ENCODE results near the gene SPRTN. TPM values are rescaled to one million over a fixed set of nuclear protein-coding genes. Genes with fewer than 3 reads are reported as not detected.

Gene SPRTN
- total and polyA plus RNA-seq, 2 experiments from 2014 or later: 9.1 to 25.0 TPM

GRCh38 chr1:231322880-231323530 lies 15.1 kb upstream of the SPRTN start:
- ATAC-seq (no peak), DNase-seq (ENCODE audit: low spot score) (no peak)
- no peak overlapping the region for H3K4me2 ChIP-seq
- no peaks in the 10 kb centered on the region for H3K9me2 ChIP-seq (ENCODE audit: insufficient read depth)
- H3K4me1 ChIP-seq (ENCODE audit: insufficient read depth): peaks cover 5% of the 10 kb centered on the region; the same call in 1 of the 2 replicates
- Mint-ChIP-seq H3K27me3 (ENCODE audit: insufficient read depth, low read depth, poor library complexity) (peaks cover 3% of the 10 kb centered on the region), H3K9me3 (no peaks in the 10 kb centered on the region), H3K4me1 (peaks cover 4% of the 10 kb centered on the region; the same call in 2 of the 3 replicates), H3K4me3 (no peak overlapping the region), H3K27ac (no peak overlapping the region), H3K36me3 (ENCODE audit: low read depth) (no peaks in the 10 kb centered on the region)
- H2AFZ ChIP-seq: no peak overlapping the region
- H3F3A ChIP-seq (replicated peaks; ENCODE audit: low read depth): no peaks in the 10 kb centered on the region
- no peak for TF ChIP-seq EZH2 (IDR thresholded peaks at IDR 0.05; ENCODE audit: low read depth, unreplicated experiment)
- peak in 1 of 2 experiments; percentile 7; a peak in 1 of 4 replicates for TF ChIP-seq CTCF (conservative IDR thresholded peaks at IDR 0.05; ENCODE audit: low read depth in 2 of 2)
- TF ChIP-seq, protein P1, sequence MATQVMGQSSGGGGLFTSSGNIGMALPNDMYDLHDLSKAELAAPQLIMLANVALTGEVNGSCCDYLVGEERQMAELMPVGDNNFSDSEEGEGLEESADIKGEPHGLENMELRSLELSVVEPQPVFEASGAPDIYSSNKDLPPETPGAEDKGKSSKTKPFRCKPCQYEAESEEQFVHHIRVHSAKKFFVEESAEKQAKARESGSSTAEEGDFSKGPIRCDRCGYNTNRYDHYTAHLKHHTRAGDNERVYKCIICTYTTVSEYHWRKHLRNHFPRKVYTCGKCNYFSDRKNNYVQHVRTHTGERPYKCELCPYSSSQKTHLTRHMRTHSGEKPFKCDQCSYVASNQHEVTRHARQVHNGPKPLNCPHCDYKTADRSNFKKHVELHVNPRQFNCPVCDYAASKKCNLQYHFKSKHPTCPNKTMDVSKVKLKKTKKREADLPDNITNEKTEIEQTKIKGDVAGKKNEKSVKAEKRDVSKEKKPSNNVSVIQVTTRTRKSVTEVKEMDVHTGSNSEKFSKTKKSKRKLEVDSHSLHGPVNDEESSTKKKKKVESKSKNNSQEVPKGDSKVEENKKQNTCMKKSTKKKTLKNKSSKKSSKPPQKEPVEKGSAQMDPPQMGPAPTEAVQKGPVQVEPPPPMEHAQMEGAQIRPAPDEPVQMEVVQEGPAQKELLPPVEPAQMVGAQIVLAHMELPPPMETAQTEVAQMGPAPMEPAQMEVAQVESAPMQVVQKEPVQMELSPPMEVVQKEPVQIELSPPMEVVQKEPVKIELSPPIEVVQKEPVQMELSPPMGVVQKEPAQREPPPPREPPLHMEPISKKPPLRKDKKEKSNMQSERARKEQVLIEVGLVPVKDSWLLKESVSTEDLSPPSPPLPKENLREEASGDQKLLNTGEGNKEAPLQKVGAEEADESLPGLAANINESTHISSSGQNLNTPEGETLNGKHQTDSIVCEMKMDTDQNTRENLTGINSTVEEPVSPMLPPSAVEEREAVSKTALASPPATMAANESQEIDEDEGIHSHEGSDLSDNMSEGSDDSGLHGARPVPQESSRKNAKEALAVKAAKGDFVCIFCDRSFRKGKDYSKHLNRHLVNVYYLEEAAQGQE (IDR thresholded peaks at IDR 0.05; ENCODE audit: unreplicated experiment): no peak
- H3K79me2 ChIP-seq (replicated peaks; ENCODE audit: insufficient read depth): no peaks in the 10 kb centered on the region
- H3K36me3 ChIP-seq (ENCODE audit: insufficient read depth): no peaks in the 10 kb centered on the region
- H4K20me1 ChIP-seq (replicated peaks; ENCODE audit: insufficient read depth): no peaks in the 10 kb centered on the region
- no peak overlapping the region for H3K4me3 ChIP-seq
- H3K27me3 ChIP-seq (ENCODE audit: insufficient read depth): no peaks in the 10 kb centered on the region
- no peak overlapping the region for H3K27ac ChIP-seq (ENCODE audit: low read depth)

- peaks cover 5% of the 10 kb centered on the region; the same call in 1 of the 2 replicates for H3K4me1 ChIP-seq (ENCODE audit: insufficient read depth)
- no peak overlapping the region for H3K27ac ChIP-seq (ENCODE audit: low read depth)
- H4K20me1 ChIP-seq (replicated peaks; ENCODE audit: insufficient read depth): no peaks in the 10 kb centered on the region
- Mint-ChIP-seq H3K4me1 (peaks cover 4% of the 10 kb centered on the region; the same call in 2 of the 3 replicates), H3K36me3 (ENCODE audit: low read depth) (no peaks in the 10 kb centered on the region), H3K27me3 (ENCODE audit: insufficient read depth, low read depth, poor library complexity) (peaks cover 3% of the 10 kb centered on the region), H3K27ac (no peak overlapping the region), H3K9me3 (no peaks in the 10 kb centered on the region), H3K4me3 (no peak overlapping the region)
- ATAC-seq (no peak), DNase-seq (ENCODE audit: low spot score) (no peak)
- no peaks in the 10 kb centered on the region for H3K79me2 ChIP-seq (replicated peaks; ENCODE audit: insufficient read depth)
- H3K4me2 ChIP-seq: no peak overlapping the region
- H3K36me3 ChIP-seq (ENCODE audit: insufficient read depth): no peaks in the 10 kb centered on the region
- no peaks in the 10 kb centered on the region for H3F3A ChIP-seq (replicated peaks; ENCODE audit: low read depth)
- H3K9me2 ChIP-seq (ENCODE audit: insufficient read depth): no peaks in the 10 kb centered on the region
- no peak overlapping the region for H3K4me3 ChIP-seq
- no peak overlapping the region for H2AFZ ChIP-seq
- no peaks in the 10 kb centered on the region for H3K27me3 ChIP-seq (ENCODE audit: insufficient read depth)
- no peak for TF ChIP-seq EZH2phosphoT487 (IDR thresholded peaks at IDR 0.05; ENCODE audit: unreplicated experiment)
- no peak for TF ChIP-seq NANOG (IDR thresholded peaks at IDR 0.05; ENCODE audit: borderline replicate concordance)
- TF ChIP-seq EZH2 (IDR thresholded peaks at IDR 0.05; ENCODE audit: low read depth, unreplicated experiment): no peak
- TF ChIP-seq ZNF114 (CRISPR knock-in tag; IDR thresholded peaks at IDR 0.05): no peak
- no peak for TF ChIP-seq CTCF (conservative IDR thresholded peaks at IDR 0.05; ENCODE audit: low read depth in 2 of 2)
- TF ChIP-seq STAT1 (IDR thresholded peaks at IDR 0.05; ENCODE audit: unreplicated experiment): no peak
- no peak for TF ChIP-seq JUNB (IDR thresholded peaks at IDR 0.05; ENCODE audit: unreplicated experiment)
- TF ChIP-seq CREB1 (CRISPR knock-in tag; IDR thresholded peaks at IDR 0.05; ENCODE audit: low read depth): no peak
- TF ChIP-seq, protein P1 (IDR thresholded peaks at IDR 0.05; ENCODE audit: unreplicated experiment): no peak
- TF ChIP-seq POLR2AphosphoS5 (IDR thresholded peaks at IDR 0.05; ENCODE audit: low read depth): no peak
Observed at GRCh38 chr1:231324660-231325059, 13.4 kb upstream of the SPRTN start.
